HEK293 (cell line): ENCODE results near the gene TANC1.

Experiments used
- CTCF ChIP-seq: fragments of 450-650 bp; formaldehyde crosslinking; IDR thresholded peaks from 2 replicates; pipeline ENCODE4 v1.5.1; 2016; ENCODE audit warnings: missing biosample characterization, missing genetic modification characterization
- TF ChIP-seq, protein P1 (sequence below): fragments of 450-650 bp; formaldehyde crosslinking; IDR thresholded peaks from 2 replicates; pipeline ENCODE4 v1.5.1; 2017; ENCODE audit warnings: missing biosample characterization, missing genetic modification characterization

- TF ChIP-seq CTCF (tag by site-specific recombination): no peak
- TF ChIP-seq, protein P1, sequence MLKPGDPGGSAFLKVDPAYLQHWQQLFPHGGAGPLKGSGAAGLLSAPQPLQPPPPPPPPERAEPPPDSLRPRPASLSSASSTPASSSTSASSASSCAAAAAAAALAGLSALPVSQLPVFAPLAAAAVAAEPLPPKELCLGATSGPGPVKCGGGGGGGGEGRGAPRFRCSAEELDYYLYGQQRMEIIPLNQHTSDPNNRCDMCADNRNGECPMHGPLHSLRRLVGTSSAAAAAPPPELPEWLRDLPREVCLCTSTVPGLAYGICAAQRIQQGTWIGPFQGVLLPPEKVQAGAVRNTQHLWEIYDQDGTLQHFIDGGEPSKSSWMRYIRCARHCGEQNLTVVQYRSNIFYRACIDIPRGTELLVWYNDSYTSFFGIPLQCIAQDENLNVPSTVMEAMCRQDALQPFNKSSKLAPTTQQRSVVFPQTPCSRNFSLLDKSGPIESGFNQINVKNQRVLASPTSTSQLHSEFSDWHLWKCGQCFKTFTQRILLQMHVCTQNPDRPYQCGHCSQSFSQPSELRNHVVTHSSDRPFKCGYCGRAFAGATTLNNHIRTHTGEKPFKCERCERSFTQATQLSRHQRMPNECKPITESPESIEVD (tag by site-specific recombination): no peak
These were observed 113.7 kb downstream of the TANC1 start for GRCh38 chr2:159082119-159082518.
